ENCODE measurements around the gene SSC5D. TPM values are rescaled to one million over a fixed set of nuclear protein-coding genes. Genes with fewer than 3 reads are reported as not detected.

SSC5D gene
- total and polyA plus RNA-seq, 4 donors, result 0.08 to 1.0 (median 0.51) TPM

GRCh38 chr19:55503157-55503501 is 14.9 kb downstream of the SSC5D start:
- no peaks in the 10 kb centered on the region for H3K27me3 ChIP-seq (ENCODE audit: control insufficient read depth in 4 of 4, insufficient read depth in 4 of 4, low read length in 3 of 4)
- no peak for TF ChIP-seq CTCF (IDR thresholded peaks at IDR 0.05; ENCODE audit: low read depth, low read length, missing input control)
- no peak for TF ChIP-seq SP1 (IDR thresholded peaks at IDR 0.05)
- no peak for TF ChIP-seq HNF4G (IDR thresholded peaks at IDR 0.05)
- TF ChIP-seq NR2F2 (IDR thresholded peaks at IDR 0.05), result no peak
- no peak for TF ChIP-seq JUND (IDR thresholded peaks at IDR 0.05)
- no peak for TF ChIP-seq RXRA (IDR thresholded peaks at IDR 0.05)
- TF ChIP-seq GABPA (IDR thresholded peaks at IDR 0.05 in 1 of 2, conservative IDR thresholded peaks at IDR 0.05 in 1 of 2), result no peak
- no peak for TF ChIP-seq TAF1 (conservative IDR thresholded peaks at IDR 0.05)
- TF ChIP-seq ATF3 (IDR thresholded peaks at IDR 0.05), result no peak
- no peak for TF ChIP-seq FOXA2 (IDR thresholded peaks at IDR 0.05)
- no peak for TF ChIP-seq HNF4A (conservative IDR thresholded peaks at IDR 0.05)
- no peak for TF ChIP-seq EGR1 (IDR thresholded peaks at IDR 0.05; ENCODE audit: low read depth in 2 of 2)
- TF ChIP-seq REST (IDR thresholded peaks at IDR 0.05), result no peak
- no peak for TF ChIP-seq MAX (IDR thresholded peaks at IDR 0.05)
- no peak for TF ChIP-seq ZBTB33 (IDR thresholded peaks at IDR 0.05)
- no peak for TF ChIP-seq FOXA1 (IDR thresholded peaks at IDR 0.05)
- TF ChIP-seq YY1 (IDR thresholded peaks at IDR 0.05), result no peak
- no peak for TF ChIP-seq RAD21 (IDR thresholded peaks at IDR 0.05)
- H3K27ac ChIP-seq (ENCODE audit: low read depth in 1 of 2, low read length in 2 of 2), result no peak overlapping the region
- no peak overlapping the region for H3K9ac ChIP-seq (ENCODE audit: low read depth in 1 of 2, low read length in 2 of 2)
- no peaks in the 10 kb centered on the region for H3K36me3 ChIP-seq (ENCODE audit: control insufficient read depth in 4 of 4, insufficient read depth in 3 of 4, low read depth in 1 of 4, low read length in 3 of 4)
- no peaks in the 10 kb centered on the region for H3K9me3 ChIP-seq (ENCODE audit: control insufficient read depth in 4 of 4, low read length in 3 of 4)
- no peak overlapping the region for H3K4me3 ChIP-seq (ENCODE audit: low read depth in 1 of 3, low read length in 3 of 3)
- peaks cover 0 to 6% (median 3%) of the 10 kb centered on the region in 4 donors for H3K4me1 ChIP-seq (ENCODE audit: control insufficient read depth in 4 of 4, insufficient read depth in 4 of 4, low read length in 3 of 4)
- no peak for DNase-seq (ENCODE audit: low spot score)
- WGBS, result 78% methylated on average over 17 of the region's 17 CpGs

Measured in liver (tissue), 9 donors.